ENCODE measurements around the gene APC2. TPM values are rescaled to one million over a fixed set of nuclear protein-coding genes. Genes with fewer than 3 reads are reported as not detected.

APC2 gene
- total RNA-seq, 1 experiment from 2014 or later, result 1.4 TPM

- H3K4me1 ChIP-seq (ENCODE audit: insufficient read depth, low read length), result peaks cover 6% of the 10 kb centered on the region
- ATAC-seq (no peak), DNase-seq (no peak)
- H3F3A ChIP-seq (ENCODE audit: low read length, unreplicated experiment), result no peaks in the 10 kb centered on the region
- no peak overlapping the region for H3K27ac ChIP-seq (ENCODE audit: low read length)
- no peak overlapping the region for H3K9ac ChIP-seq (ENCODE audit: low read length)
- no peak for TF ChIP-seq EZH2phosphoT487 (IDR thresholded peaks at IDR 0.05; ENCODE audit: borderline replicate concordance, low read length)
- no peak for TF ChIP-seq CTCF (conservative IDR thresholded peaks at IDR 0.05; ENCODE audit: low read depth, low read length)
- no peak for TF ChIP-seq EZH2 (IDR thresholded peaks at IDR 0.05; ENCODE audit: low read length, unreplicated experiment)
- CTCF ChIA-PET, result no interaction called here
- POLR2A ChIA-PET (ENCODE audit: unreplicated experiment), result no interaction called here
- H2AFZ ChIP-seq (ENCODE audit: low read length), result no peak overlapping the region
- no peaks in the 10 kb centered on the region for H3K9me2 ChIP-seq (replicated peaks; ENCODE audit: low read length)
- no peak overlapping the region for H3K4me2 ChIP-seq (ENCODE audit: low read length)
- H3K36me3 ChIP-seq (ENCODE audit: low read depth, low read length), result no peaks in the 10 kb centered on the region
- no TSS peak for BruUV-seq (replicated peaks)
- intact Hi-C loops (cut with micrococcal nuclease), result no loop called here
- no peaks in the 10 kb centered on the region for H3K27me3 ChIP-seq (ENCODE audit: low read length)
- H4K20me1 ChIP-seq (ENCODE audit: low read length), result no peaks in the 10 kb centered on the region
- H3K9me3 ChIP-seq (ENCODE audit: low read length), result no peaks in the 10 kb centered on the region
- H3K4me3 ChIP-seq (ENCODE audit: low read length), result no peak overlapping the region
- H3K79me2 ChIP-seq (ENCODE audit: low read length), result peaks cover 27% of the 10 kb centered on the region
Measured at GRCh38 chr19:1465191-1466016, 15.5 kb downstream of the APC2 start.

GRCh38 chr19:1466018-1466460 is 16.1 kb downstream of the APC2 start:
- BruUV-seq (replicated peaks), result no TSS peak
- H3K9me3 ChIP-seq (ENCODE audit: low read length), result no peaks in the 10 kb centered on the region
- H3K4me1 ChIP-seq (ENCODE audit: insufficient read depth, low read length), result peaks cover 9% of the 10 kb centered on the region
- DNase-seq (no peak), ATAC-seq (no peak)
- H3F3A ChIP-seq (ENCODE audit: low read length, unreplicated experiment), result no peaks in the 10 kb centered on the region
- no peaks in the 10 kb centered on the region for H3K27me3 ChIP-seq (ENCODE audit: low read length)
- H3K79me2 ChIP-seq (ENCODE audit: low read length), result peaks cover 27% of the 10 kb centered on the region
- no peaks in the 10 kb centered on the region for H4K20me1 ChIP-seq (ENCODE audit: low read length)
- H3K27ac ChIP-seq (ENCODE audit: low read length), result no peak overlapping the region
- H3K9me2 ChIP-seq (replicated peaks; ENCODE audit: low read length), result no peaks in the 10 kb centered on the region
- ChIA-PET CTCF (no interaction called here), POLR2A (ENCODE audit: unreplicated experiment) (no interaction called here)
- H3K4me2 ChIP-seq (ENCODE audit: low read length), result no peak overlapping the region
- no peak overlapping the region for H3K9ac ChIP-seq (ENCODE audit: low read length)
- H3K4me3 ChIP-seq (ENCODE audit: low read length), result no peak overlapping the region
- H2AFZ ChIP-seq (ENCODE audit: low read length), result no peak overlapping the region
- no peak for TF ChIP-seq EZH2 (IDR thresholded peaks at IDR 0.05; ENCODE audit: low read length, unreplicated experiment)
- TF ChIP-seq EZH2phosphoT487 (IDR thresholded peaks at IDR 0.05; ENCODE audit: borderline replicate concordance, low read length), result no peak
- TF ChIP-seq CTCF (conservative IDR thresholded peaks at IDR 0.05; ENCODE audit: low read depth, low read length), result no peak
- intact Hi-C loops (cut with micrococcal nuclease), result no loop called here
- no peaks in the 10 kb centered on the region for H3K36me3 ChIP-seq (ENCODE audit: low read depth, low read length)

All from PC-3 (cell line).